ENCODE data around the gene TP53AIP1.

Gene TP53AIP1

GRCh38 chr11:128890543-128891368 lies 51.9 kb downstream of the TP53AIP1 start, which contains the start of gene KCNJ5:
Gene KCNJ5 (plus strand): TSS chr11:128891356. CDS start chr11:128911274, 19,918 bp downstream.
- DNase-seq (ENCODE audit: low read depth in 2 of 2) = no peak

GRCh38 chr11:128890216-128890542 lies 52.5 kb downstream of the TP53AIP1 start:
- DNase-seq (ENCODE audit: low read depth in 2 of 2) = no peak

GRCh38 chr11:128889657-128890213 lies 52.9 kb downstream of the TP53AIP1 start:
- DNase-seq (ENCODE audit: low read depth in 2 of 2) = no peak

GRCh38 chr11:128888034-128888985 lies 54.4 kb downstream of the TP53AIP1 start:
- no peak for DNase-seq (ENCODE audit: low read depth in 2 of 2)

- no peak for DNase-seq (ENCODE audit: low read depth in 2 of 2)
Observed at GRCh38 chr11:128886406-128887124, 56.1 kb downstream of the TP53AIP1 start.

Data from stimulated activated CD8-positive, alpha-beta memory T cell treated with anti-CD3 and anti-CD28 coated beads, Interleukin-2, amount 100 ng/mL, for 48 hours (primary cell).